ENCODE data around the gene CNKSR3. TPM values are rescaled to one million over a fixed set of nuclear protein-coding genes. Genes with fewer than 3 reads are reported as not detected.

Gene CNKSR3
- total RNA-seq, 1 donor from 2014 or later: 9.5 TPM

DNA sequence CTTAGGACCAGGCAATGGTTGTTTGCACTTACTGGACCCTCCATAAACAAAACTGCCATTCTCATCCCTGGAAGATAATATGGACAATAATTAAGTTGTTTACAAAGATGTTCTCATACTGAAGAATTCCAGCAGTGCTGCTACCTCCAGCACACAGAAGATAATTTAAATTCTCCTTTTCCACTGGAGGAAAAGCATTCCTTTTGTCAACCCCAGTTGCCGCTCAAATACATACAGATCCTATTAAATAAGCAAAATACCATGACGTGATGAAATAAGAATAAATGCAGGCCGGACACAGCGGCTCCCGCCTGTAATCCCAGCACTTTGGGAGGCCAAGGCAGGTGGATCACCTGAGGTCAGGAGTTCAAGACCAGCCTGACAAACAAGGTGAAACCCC is 99.4 kb downstream of the CNKSR3 start:
- no peak overlapping the region for H3K27ac ChIP-seq
- H3K36me3 ChIP-seq: no peaks in the 10 kb centered on the region
- H3K4me3 ChIP-seq: no peak overlapping the region
- no peaks in the 10 kb centered on the region for H3K9me3 ChIP-seq
- DNase-seq (no peak), ATAC-seq (no peak)
- intact Hi-C loops (cut with DNase I): no loop called here
- peaks cover 14% of the 10 kb centered on the region for H3K4me1 ChIP-seq
- TF ChIP-seq, protein P1, sequence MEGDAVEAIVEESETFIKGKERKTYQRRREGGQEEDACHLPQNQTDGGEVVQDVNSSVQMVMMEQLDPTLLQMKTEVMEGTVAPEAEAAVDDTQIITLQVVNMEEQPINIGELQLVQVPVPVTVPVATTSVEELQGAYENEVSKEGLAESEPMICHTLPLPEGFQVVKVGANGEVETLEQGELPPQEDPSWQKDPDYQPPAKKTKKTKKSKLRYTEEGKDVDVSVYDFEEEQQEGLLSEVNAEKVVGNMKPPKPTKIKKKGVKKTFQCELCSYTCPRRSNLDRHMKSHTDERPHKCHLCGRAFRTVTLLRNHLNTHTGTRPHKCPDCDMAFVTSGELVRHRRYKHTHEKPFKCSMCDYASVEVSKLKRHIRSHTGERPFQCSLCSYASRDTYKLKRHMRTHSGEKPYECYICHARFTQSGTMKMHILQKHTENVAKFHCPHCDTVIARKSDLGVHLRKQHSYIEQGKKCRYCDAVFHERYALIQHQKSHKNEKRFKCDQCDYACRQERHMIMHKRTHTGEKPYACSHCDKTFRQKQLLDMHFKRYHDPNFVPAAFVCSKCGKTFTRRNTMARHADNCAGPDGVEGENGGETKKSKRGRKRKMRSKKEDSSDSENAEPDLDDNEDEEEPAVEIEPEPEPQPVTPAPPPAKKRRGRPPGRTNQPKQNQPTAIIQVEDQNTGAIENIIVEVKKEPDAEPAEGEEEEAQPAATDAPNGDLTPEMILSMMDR (IDR thresholded peaks at IDR 0.05): no peak
- no peaks in the 10 kb centered on the region for H3K27me3 ChIP-seq (ENCODE audit: low read depth)

- Histone ChIP-seq H3K9me3 (no peaks in the 10 kb centered on the region), H3K4me1 (peaks cover 14% of the 10 kb centered on the region), H3K27me3 (ENCODE audit: low read depth) (no peaks in the 10 kb centered on the region), H3K36me3 (no peaks in the 10 kb centered on the region), H3K4me3 (no peak overlapping the region), H3K27ac (peak overlapping the region; percentile 54)
- TF ChIP-seq, protein P1 (IDR thresholded peaks at IDR 0.05): no peak
- intact Hi-C loops (cut with DNase I): no loop called here
- DNase-seq (no peak), ATAC-seq (peak; percentile 77 to 78)
Measured at GRCh38 chr6:154410619-154411072, 99.8 kb downstream of the CNKSR3 start.

DNA sequence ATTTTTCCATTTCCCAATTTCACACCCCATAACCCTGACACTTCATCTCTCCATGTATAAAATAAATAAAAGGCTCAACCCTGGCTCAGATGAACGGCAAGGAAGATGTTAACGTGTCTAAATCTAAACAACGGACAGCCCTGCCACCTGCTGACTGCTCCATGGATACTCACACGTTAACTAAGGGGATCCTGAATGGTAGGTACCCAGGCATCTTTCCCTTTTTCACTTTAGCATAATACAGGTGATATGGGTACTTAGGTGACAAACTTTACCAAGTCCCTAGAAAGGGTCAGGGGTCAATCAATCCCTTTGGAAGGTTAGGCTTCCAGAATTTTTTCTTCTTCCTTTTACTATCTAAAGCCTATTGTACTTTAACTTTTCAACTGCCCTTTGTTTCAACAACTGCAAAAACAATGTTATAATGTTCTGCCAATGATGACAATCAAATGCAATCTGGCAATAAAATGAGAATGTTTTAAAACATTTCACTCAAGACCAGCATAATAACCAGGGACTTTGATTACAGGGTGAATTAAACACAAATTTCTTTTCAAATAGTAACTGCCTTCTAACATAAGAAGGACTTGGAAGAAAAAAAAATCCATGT is 101.5 kb downstream of the CNKSR3 start:
- intact Hi-C loops (cut with DNase I): no loop called here
- Histone ChIP-seq H3K4me1 (peaks cover 14% of the 10 kb centered on the region), H3K27me3 (ENCODE audit: low read depth) (no peaks in the 10 kb centered on the region), H3K4me3 (no peak overlapping the region), H3K27ac (no peak overlapping the region), H3K36me3 (no peaks in the 10 kb centered on the region), H3K9me3 (no peaks in the 10 kb centered on the region)
- DNase-seq (no peak), ATAC-seq (no peak)
- TF ChIP-seq, protein P1 (IDR thresholded peaks at IDR 0.05): peak; percentile 26

- ATAC-seq (no peak), DNase-seq (no peak)
- TF ChIP-seq, protein P1 (IDR thresholded peaks at IDR 0.05): no peak
- peaks cover 14% of the 10 kb centered on the region for H3K4me1 ChIP-seq
- intact Hi-C loops (cut with DNase I): no loop called here
- no peaks in the 10 kb centered on the region for H3K9me3 ChIP-seq
- H3K36me3 ChIP-seq: no peaks in the 10 kb centered on the region
- H3K4me3 ChIP-seq: no peak overlapping the region
- no peaks in the 10 kb centered on the region for H3K27me3 ChIP-seq (ENCODE audit: low read depth)
- H3K27ac ChIP-seq: no peak overlapping the region
Measured at GRCh38 chr6:154407440-154407839, 103.0 kb downstream of the CNKSR3 start.

DNA sequence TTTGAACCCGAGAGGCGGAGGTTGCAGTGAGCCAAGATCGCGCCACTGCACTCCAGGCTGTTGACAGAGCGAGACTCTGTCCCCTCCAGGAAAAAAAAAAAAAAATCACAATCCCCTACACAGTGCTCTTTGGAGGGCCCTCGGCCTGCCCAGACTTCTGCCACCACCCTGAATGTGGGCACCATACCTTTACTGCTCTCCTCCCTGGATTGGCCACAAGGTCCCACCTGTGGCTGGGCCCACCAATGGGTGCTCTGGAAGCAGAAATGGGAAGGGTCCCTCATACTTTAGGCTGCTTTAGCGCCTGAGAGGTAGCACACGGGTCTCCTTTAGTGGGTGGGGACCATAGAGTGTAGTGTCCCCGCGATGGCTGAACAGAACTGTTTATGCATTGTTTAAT is 103.6 kb downstream of the CNKSR3 start:
- Histone ChIP-seq H3K9me3 (no peaks in the 10 kb centered on the region), H3K4me3 (no peak overlapping the region), H3K27ac (no peak overlapping the region), H3K27me3 (ENCODE audit: low read depth) (no peaks in the 10 kb centered on the region), H3K4me1 (peaks cover 14% of the 10 kb centered on the region), H3K36me3 (no peaks in the 10 kb centered on the region)
- DNase-seq: no peak
- TF ChIP-seq, protein P1 (IDR thresholded peaks at IDR 0.05): no peak
- intact Hi-C loops (cut with DNase I): no loop called here
- ATAC-seq: no peak

Data from lower lobe of right lung (tissue), 2 donors.